ENCODE data around the gene TYW1. TPM values are rescaled to one million over a fixed set of nuclear protein-coding genes. Genes with fewer than 3 reads are reported as not detected.
"Not testable (repeated sequence)": the region's sequence is repeated elsewhere in the genome, so short reads cannot be mapped to it uniquely, and the experiment has no call there.

Gene TYW1
- total RNA-seq, 2 experiments from 2014 or later = 15.5 to 17.1 TPM

- POLR2A ChIA-PET; H3K27ac Mint-ChIP-seq; ATAC-seq (ENCODE audit: low read depth); DNase-seq; H3K4me1 Mint-ChIP-seq; H3K9me3 Mint-ChIP-seq; H3K27me3 Mint-ChIP-seq; H3K4me3 Mint-ChIP-seq: not testable (repeated sequence)
- H3K36me3 Mint-ChIP-seq = peaks cover 28% of the 10 kb centered on the region
These were observed 94.4 kb downstream of the TYW1 start for GRCh38 chr7:67091053-67091452.

GRCh38 chr7:67098031-67098430, 101.4 kb downstream of the TYW1 start:
- ATAC-seq (ENCODE audit: low read depth); H3K4me3 Mint-ChIP-seq; DNase-seq; H3K4me1 Mint-ChIP-seq; H3K9me3 Mint-ChIP-seq; POLR2A ChIA-PET; H3K27ac Mint-ChIP-seq; H3K27me3 Mint-ChIP-seq: not testable (repeated sequence)
- H3K36me3 Mint-ChIP-seq = peaks cover 37% of the 10 kb centered on the region

GRCh38 chr7:67099406-67099805, 102.8 kb downstream of the TYW1 start:
- DNase-seq; H3K27me3 Mint-ChIP-seq; ATAC-seq (ENCODE audit: low read depth); H3K27ac Mint-ChIP-seq; POLR2A ChIA-PET; H3K4me3 Mint-ChIP-seq; H3K9me3 Mint-ChIP-seq; H3K4me1 Mint-ChIP-seq: not testable (repeated sequence)
- H3K36me3 Mint-ChIP-seq = peaks cover 44% of the 10 kb centered on the region

GRCh38 chr7:67100038-67100437, 103.4 kb downstream of the TYW1 start:
- POLR2A ChIA-PET; H3K4me1 Mint-ChIP-seq; H3K4me3 Mint-ChIP-seq; H3K27me3 Mint-ChIP-seq; H3K9me3 Mint-ChIP-seq; ATAC-seq (ENCODE audit: low read depth); H3K27ac Mint-ChIP-seq; DNase-seq: not testable (repeated sequence)
- H3K36me3 Mint-ChIP-seq = peaks cover 43% of the 10 kb centered on the region

GRCh38 chr7:67100956-67101361, 104.3 kb downstream of the TYW1 start:
- Mint-ChIP-seq H3K27me3 (no peaks in the 10 kb centered on the region), H3K4me3 (no peak overlapping the region), H3K4me1 (peaks cover 9% of the 10 kb centered on the region), H3K36me3 (peaks cover 46% of the 10 kb centered on the region), H3K27ac (no peak overlapping the region), H3K9me3 (peaks cover 5% of the 10 kb centered on the region)
- POLR2A ChIA-PET = no interaction called here
- no peak for ATAC-seq (ENCODE audit: low read depth)
- DNase-seq = no peak

- H3K4me1 Mint-ChIP-seq; H3K4me3 Mint-ChIP-seq; ATAC-seq (ENCODE audit: low read depth); POLR2A ChIA-PET; H3K27ac Mint-ChIP-seq; H3K9me3 Mint-ChIP-seq; H3K27me3 Mint-ChIP-seq; DNase-seq: not testable (repeated sequence)
- peaks cover 39% of the 10 kb centered on the region for H3K36me3 Mint-ChIP-seq
These were observed 108.3 kb downstream of the TYW1 start for GRCh38 chr7:67104937-67105336.

GRCh38 chr7:67105377-67105776, 108.7 kb downstream of the TYW1 start:
- ATAC-seq (ENCODE audit: low read depth) (peak; percentile 36), DNase-seq (no peak)
- Mint-ChIP-seq H3K4me1 (peaks cover 9% of the 10 kb centered on the region), H3K9me3 (peaks cover 3% of the 10 kb centered on the region), H3K27me3 (no peaks in the 10 kb centered on the region), H3K27ac (no peak overlapping the region), H3K36me3 (peaks cover 38% of the 10 kb centered on the region), H3K4me3 (peak overlapping the region; percentile 55)
- POLR2A ChIA-PET = no interaction called here

- H3K9me3 Mint-ChIP-seq; DNase-seq; ATAC-seq (ENCODE audit: low read depth); H3K4me3 Mint-ChIP-seq; H3K27me3 Mint-ChIP-seq; POLR2A ChIA-PET; H3K4me1 Mint-ChIP-seq; H3K27ac Mint-ChIP-seq: not testable (repeated sequence)
- peaks cover 34% of the 10 kb centered on the region for H3K36me3 Mint-ChIP-seq
These were observed 109.6 kb downstream of the TYW1 start for GRCh38 chr7:67106255-67106654.

GRCh38 chr7:67111342-67111741, 114.7 kb downstream of the TYW1 start:
- DNase-seq; ATAC-seq (ENCODE audit: low read depth); H3K27ac Mint-ChIP-seq; H3K4me3 Mint-ChIP-seq; POLR2A ChIA-PET; H3K27me3 Mint-ChIP-seq; H3K36me3 Mint-ChIP-seq; H3K4me1 Mint-ChIP-seq; H3K9me3 Mint-ChIP-seq: not testable (repeated sequence)

GRCh38 chr7:67114483-67115246, 118.0 kb downstream of the TYW1 start:
- H3K9me3 Mint-ChIP-seq; H3K27me3 Mint-ChIP-seq; POLR2A ChIA-PET; ATAC-seq (ENCODE audit: low read depth); H3K27ac Mint-ChIP-seq; H3K4me1 Mint-ChIP-seq; DNase-seq; H3K4me3 Mint-ChIP-seq: not testable (repeated sequence)
- H3K36me3 Mint-ChIP-seq = peaks cover 15% of the 10 kb centered on the region

- H3K27ac Mint-ChIP-seq; H3K4me3 Mint-ChIP-seq; POLR2A ChIA-PET; ATAC-seq (ENCODE audit: low read depth); DNase-seq; H3K27me3 Mint-ChIP-seq; H3K4me1 Mint-ChIP-seq; H3K9me3 Mint-ChIP-seq: not testable (repeated sequence)
- H3K36me3 Mint-ChIP-seq = peaks cover 14% of the 10 kb centered on the region
These were observed 123.9 kb downstream of the TYW1 start for GRCh38 chr7:67120491-67120890.

GRCh38 chr7:67128257-67128656, 131.6 kb downstream of the TYW1 start:
- peak overlapping the region; percentile 22 for H3K27ac Mint-ChIP-seq

GRCh38 chr7:67130766-67131165, 134.1 kb downstream of the TYW1 start:
- H3K4me3 Mint-ChIP-seq; ATAC-seq (ENCODE audit: low read depth); POLR2A ChIA-PET; DNase-seq; H3K27me3 Mint-ChIP-seq; H3K36me3 Mint-ChIP-seq; H3K9me3 Mint-ChIP-seq; H3K27ac Mint-ChIP-seq: not testable (repeated sequence)
- H3K4me1 Mint-ChIP-seq = peaks cover 10% of the 10 kb centered on the region

More at GRCh38 chr7:67128257-67128656, 131.6 kb downstream of the TYW1 start:
- peaks cover 12% of the 10 kb centered on the region for H3K36me3 Mint-ChIP-seq
- not testable (repeated sequence) for H3K27me3 Mint-ChIP-seq; DNase-seq; ATAC-seq (ENCODE audit: low read depth); H3K9me3 Mint-ChIP-seq; H3K4me3 Mint-ChIP-seq
- peaks cover 10% of the 10 kb centered on the region for H3K4me1 Mint-ChIP-seq
- POLR2A ChIA-PET = interaction anchor here (0.7 kb wide), 1 partner anchor 454 kb away, joined by 3 read pairs; no protein-coding TSS in a partner anchor

- ATAC-seq (ENCODE audit: low read depth); H3K9me3 Mint-ChIP-seq; H3K36me3 Mint-ChIP-seq; H3K27ac Mint-ChIP-seq; DNase-seq; H3K27me3 Mint-ChIP-seq; H3K4me1 Mint-ChIP-seq; H3K4me3 Mint-ChIP-seq; POLR2A ChIA-PET: not testable (repeated sequence)
These were observed 138.3 kb downstream of the TYW1 start for GRCh38 chr7:67134912-67135311.
